Measurements from ENCODE around the gene PIP4K2A.

Gene PIP4K2A

GRCh38 chr10:22634606-22635459 is 79.5 kb downstream of the PIP4K2A start:
- DNase-seq = no peak

GRCh38 chr10:22634093-22634492 is 80.3 kb downstream of the PIP4K2A start:
- no peak for DNase-seq

- no peak for DNase-seq
Observed at GRCh38 chr10:22633528-22633927, 80.8 kb downstream of the PIP4K2A start.

- no peak for DNase-seq
Observed at GRCh38 chr10:22633106-22633505, 81.3 kb downstream of the PIP4K2A start.

GRCh38 chr10:22631646-22632278 is 82.6 kb downstream of the PIP4K2A start:
- no peak for DNase-seq

- no peak for DNase-seq
Observed at GRCh38 chr10:22631185-22631584, 83.2 kb downstream of the PIP4K2A start.

- DNase-seq = peak; percentile 87
Observed at GRCh38 chr10:22630234-22631174, 83.9 kb downstream of the PIP4K2A start.

GRCh38 chr10:22629852-22630233 is 84.5 kb downstream of the PIP4K2A start:
- DNase-seq = peak; percentile 82

- DNase-seq = no peak
Observed at GRCh38 chr10:22629126-22629525, 85.3 kb downstream of the PIP4K2A start.

- no peak for DNase-seq
Observed at GRCh38 chr10:22628309-22628708, 86.1 kb downstream of the PIP4K2A start.

GRCh38 chr10:22626784-22627183 is 87.6 kb downstream of the PIP4K2A start:
- DNase-seq = no peak

- DNase-seq = no peak
Observed at GRCh38 chr10:22625516-22626290, 88.7 kb downstream of the PIP4K2A start.

- no peak for DNase-seq
Observed at GRCh38 chr10:22624287-22624738, 90.1 kb downstream of the PIP4K2A start.

- DNase-seq = peak; percentile 62
Observed at GRCh38 chr10:22623633-22624253, 90.6 kb downstream of the PIP4K2A start.

GRCh38 chr10:22622242-22622806 is 92.1 kb downstream of the PIP4K2A start:
- no peak for DNase-seq

- DNase-seq = no peak
Observed at GRCh38 chr10:22621726-22622125, 92.7 kb downstream of the PIP4K2A start.

GRCh38 chr10:22620929-22621328 is 93.4 kb downstream of the PIP4K2A start:
- no peak for DNase-seq

- DNase-seq = no peak
Observed at GRCh38 chr10:22620140-22620857, 94.1 kb downstream of the PIP4K2A start.

GRCh38 chr10:22619101-22619500 is 95.3 kb downstream of the PIP4K2A start:
- no peak for DNase-seq

- peak; percentile 53 for DNase-seq
Observed at GRCh38 chr10:22618078-22618785, 96.1 kb downstream of the PIP4K2A start.

Data from activated CD4-positive, alpha-beta T cell treated with anti-CD3 and anti-CD28 coated beads, Interleukin-2, Interleukin-6, amounts not matched to agents 100 ng/mL and 50 ng/mL, durations not matched to agents 16 hours and 8 hours (primary cell).